Epithelial cell of proximal tubule (primary cell): ENCODE results near the gene ALDOB. TPM values are rescaled to one million over a fixed set of nuclear protein-coding genes. Genes with fewer than 3 reads are reported as not detected.

Experiments used
- DNase-seq: peaks from one replicate; pipeline ENCODE4 v3.0.0-alpha.2; 2011; ENCODE audit warnings: low read depth
- H3K4me3 ChIP-seq: 2 replicates; pipeline ENCODE4 v1.5.1; 2011; ENCODE audit warnings: low read depth, mild to moderate bottlenecking, low read length
- total RNA-seq: library from RNA; depleted of rRNA; stranded (reverse); fragments of >200 nt; gene quantifications from 2 replicates; pipeline ENCODE4 v1.2.3, GENCODE V29; 2015
- TF ChIP-seq, protein P1 (sequence below): conservative IDR thresholded peaks from 2 replicates; pipeline ENCODE4 v1.5.1; 2012; ENCODE audit warnings: low read depth, mild to moderate bottlenecking, low read length

ALDOB gene
- total RNA-seq, 1 donor from 2014 or later: not detected

DNA sequence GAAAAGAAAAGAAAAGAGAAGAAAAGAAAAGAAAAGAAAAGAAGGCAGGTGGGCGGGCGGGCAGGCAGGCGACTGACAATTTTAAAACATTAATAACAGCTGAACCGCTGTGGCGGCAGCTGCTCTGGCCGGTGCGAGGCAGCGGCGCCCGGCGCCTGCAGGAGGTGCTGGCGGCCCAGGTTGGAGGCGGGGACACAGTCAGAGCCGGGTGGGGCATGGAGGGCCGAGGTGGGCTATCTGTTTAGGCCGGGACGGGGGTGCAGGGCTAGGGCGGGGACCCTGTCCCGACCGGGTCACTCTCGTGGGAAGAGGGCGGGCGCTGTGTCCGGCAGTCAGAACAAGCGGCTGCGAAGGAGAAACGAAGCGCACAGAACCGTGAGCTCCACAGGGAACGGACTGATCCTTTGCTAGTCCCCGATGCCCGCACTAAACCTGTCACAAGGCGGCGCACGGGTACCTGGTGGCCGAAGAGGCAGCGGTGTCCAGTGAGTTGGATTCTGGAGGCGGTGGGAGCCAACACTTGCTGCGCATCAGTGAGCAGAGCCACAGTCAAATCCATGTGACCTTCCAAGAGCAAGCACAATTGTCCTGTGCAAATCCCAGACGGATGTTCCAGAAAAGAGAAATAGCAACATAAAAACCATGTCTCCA, 13.6 kb upstream of the ALDOB start:
- peak overlapping the region; percentile 58 for H3K4me3 ChIP-seq
- TF ChIP-seq, protein P1, sequence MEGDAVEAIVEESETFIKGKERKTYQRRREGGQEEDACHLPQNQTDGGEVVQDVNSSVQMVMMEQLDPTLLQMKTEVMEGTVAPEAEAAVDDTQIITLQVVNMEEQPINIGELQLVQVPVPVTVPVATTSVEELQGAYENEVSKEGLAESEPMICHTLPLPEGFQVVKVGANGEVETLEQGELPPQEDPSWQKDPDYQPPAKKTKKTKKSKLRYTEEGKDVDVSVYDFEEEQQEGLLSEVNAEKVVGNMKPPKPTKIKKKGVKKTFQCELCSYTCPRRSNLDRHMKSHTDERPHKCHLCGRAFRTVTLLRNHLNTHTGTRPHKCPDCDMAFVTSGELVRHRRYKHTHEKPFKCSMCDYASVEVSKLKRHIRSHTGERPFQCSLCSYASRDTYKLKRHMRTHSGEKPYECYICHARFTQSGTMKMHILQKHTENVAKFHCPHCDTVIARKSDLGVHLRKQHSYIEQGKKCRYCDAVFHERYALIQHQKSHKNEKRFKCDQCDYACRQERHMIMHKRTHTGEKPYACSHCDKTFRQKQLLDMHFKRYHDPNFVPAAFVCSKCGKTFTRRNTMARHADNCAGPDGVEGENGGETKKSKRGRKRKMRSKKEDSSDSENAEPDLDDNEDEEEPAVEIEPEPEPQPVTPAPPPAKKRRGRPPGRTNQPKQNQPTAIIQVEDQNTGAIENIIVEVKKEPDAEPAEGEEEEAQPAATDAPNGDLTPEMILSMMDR: peak; percentile 58
- DNase-seq: no peak

DNA sequence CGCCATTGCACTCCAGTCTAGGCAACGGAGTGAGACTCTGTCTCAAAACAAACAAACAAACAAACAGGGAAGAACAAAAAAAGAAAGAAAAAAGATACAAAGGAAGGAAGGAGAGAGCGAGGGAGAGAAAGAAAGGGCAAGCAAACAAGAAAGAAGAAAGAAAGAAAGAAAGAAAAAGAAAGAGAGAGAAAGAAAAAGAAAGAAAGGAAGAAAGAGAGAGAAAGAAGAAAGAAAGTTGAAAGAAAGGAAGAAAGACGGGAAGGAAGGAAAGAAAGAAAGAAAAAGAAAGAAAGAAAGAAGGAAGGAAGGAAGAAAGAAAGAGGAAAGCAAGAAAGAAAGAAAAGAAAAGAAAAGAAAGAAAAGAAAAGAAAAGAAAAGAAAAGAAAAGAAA, 13.1 kb upstream of the ALDOB start:
- no peak for DNase-seq
- TF ChIP-seq, protein P1: no peak
- peak overlapping the region; percentile 58 for H3K4me3 ChIP-seq

DNA sequence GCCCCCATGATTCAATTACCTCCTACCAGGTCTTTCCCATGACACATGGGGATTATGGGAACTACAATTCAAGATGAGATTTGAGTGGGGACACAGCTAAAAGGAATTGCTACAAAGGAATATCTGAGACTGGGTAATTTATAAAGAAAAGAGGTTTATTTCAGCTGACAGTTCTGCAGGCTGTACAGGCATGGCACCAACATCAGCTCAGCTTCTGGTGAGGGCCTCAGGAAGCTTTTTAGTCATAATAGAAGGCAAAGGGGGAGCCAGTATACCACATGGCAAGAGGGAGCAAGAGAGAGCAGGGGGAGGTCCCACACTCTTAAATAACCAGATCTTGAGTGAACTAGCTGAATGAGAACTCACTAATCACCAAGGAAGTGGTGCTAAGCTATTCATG, 11.2 kb upstream of the ALDOB start:
- no peak for DNase-seq
- TF ChIP-seq, protein P1: no peak
- H3K4me3 ChIP-seq: no peak overlapping the region

DNA sequence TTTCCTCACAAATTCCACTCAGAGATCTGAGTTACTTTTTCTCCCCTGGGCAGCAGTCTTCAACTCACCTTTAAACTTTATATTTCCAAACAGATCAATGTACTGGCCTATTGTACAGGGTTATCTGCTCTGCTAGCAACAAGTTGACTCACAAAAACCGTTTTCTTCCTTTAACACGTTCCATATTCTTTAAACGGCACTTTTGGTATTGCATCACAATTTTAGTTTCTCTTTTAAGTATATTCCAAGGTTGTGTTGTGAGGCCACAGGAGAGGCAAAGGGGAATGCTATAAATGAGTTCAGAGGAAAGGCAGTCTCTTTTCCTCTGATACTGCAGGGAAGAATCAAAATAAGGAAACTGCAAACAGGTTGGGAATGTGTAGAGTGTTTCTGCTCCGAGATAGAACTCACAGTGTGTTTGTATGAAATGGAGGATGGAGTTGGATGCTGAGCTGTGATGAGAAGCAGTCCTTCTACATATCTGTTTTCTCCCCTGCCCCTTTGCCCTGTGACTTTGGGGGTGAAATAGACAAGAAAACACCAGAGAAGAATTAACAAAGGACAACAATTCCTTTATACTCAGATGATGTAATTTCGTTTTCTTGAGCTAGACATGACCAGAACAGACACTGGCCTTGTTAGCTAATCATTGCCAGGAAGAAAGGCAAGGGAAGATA, 9.9 kb upstream of the ALDOB start:
- TF ChIP-seq, protein P1: no peak
- peak overlapping the region; percentile 47 for H3K4me3 ChIP-seq
- no peak for DNase-seq

DNA sequence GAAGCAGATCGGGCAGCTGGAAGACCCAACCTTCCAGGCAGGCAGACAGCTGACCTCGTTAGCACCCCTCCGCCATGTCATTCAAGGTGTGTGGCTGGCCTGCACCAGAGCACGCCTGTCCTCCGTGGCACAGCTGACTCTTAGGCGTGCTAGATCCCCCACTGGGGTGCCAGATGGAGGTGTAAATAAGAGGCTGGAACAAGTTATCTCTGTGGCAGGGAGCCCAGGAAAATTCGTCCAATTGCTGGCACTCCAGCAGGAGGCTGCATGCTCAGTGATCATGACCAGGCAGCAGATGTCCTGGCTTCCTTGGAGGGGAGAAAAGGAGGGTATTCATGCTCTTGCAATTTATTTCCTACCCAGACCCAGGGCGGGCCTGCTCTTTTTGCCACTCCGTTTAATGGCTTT, 7.8 kb upstream of the ALDOB start:
- no peak overlapping the region for H3K4me3 ChIP-seq
- TF ChIP-seq, protein P1: no peak
- DNase-seq: no peak

DNA sequence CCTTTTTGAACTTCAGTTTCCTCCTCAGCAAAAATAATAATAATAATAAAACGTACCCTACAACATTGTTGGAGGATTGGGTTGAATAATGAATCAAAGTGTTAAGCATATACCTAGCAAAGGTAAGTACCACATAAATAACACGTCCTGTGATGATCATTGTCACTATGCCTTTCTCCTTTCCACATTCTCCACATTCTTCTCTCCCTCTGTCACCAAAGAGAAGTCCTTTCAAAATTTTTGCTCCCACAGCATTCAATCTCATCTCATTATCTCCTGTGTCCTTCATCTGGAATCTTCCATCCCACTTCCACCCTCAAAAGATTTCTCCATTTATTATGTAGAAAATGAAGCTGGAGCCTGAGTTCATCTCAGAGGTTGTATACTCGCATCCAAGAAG, 7.2 kb upstream of the ALDOB start:
- no peak overlapping the region for H3K4me3 ChIP-seq
- TF ChIP-seq, protein P1: no peak
- no peak for DNase-seq

DNA sequence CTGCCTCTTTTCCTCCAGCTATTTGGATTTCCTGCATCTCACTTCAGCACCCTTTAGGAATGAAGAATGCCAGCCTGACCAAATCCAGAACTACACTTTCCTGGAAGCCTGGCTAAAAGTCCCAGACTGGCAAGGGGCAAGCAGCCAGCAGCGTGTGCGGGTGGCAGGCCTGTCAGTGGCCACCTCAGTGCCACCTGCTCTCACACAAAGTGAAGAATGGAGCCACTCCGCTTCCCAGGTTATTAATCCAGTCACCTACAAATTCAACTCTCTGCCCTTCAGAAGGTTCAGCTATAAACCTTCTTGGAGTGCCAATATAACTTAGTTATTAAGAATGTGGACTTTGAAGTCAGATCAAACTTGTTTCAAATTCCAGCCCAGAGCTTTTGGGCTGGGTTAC, 6.7 kb upstream of the ALDOB start:
- TF ChIP-seq, protein P1: no peak
- no peak overlapping the region for H3K4me3 ChIP-seq
- no peak for DNase-seq
